Placental pericyte (primary cell): ENCODE measurements around the gene ARHGEF39. TPM values are rescaled to one million over a fixed set of nuclear protein-coding genes. Genes with fewer than 3 reads are reported as not detected.

Experiments used
- small RNA-seq: library from RNA; depleted of rRNA; stranded (forward); fragments of <200 nt; gene quantifications from one replicate; pipeline ENCODE3, GENCODE V24; 2012; ENCODE audit warnings: low replicate concordance
- total RNA-seq: library from RNA; depleted of rRNA; stranded (reverse); fragments of >200 nt; gene quantifications from 2 replicates; pipeline ENCODE4 v1.2.3, GENCODE V29; 2012

The ARHGEF39 gene, protein sequence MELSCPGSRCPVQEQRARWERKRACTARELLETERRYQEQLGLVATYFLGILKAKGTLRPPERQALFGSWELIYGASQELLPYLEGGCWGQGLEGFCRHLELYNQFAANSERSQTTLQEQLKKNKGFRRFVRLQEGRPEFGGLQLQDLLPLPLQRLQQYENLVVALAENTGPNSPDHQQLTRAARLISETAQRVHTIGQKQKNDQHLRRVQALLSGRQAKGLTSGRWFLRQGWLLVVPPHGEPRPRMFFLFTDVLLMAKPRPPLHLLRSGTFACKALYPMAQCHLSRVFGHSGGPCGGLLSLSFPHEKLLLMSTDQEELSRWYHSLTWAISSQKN
- total RNA-seq = 0.44 and 6.3 TPM in 2 replicates

DNA sequence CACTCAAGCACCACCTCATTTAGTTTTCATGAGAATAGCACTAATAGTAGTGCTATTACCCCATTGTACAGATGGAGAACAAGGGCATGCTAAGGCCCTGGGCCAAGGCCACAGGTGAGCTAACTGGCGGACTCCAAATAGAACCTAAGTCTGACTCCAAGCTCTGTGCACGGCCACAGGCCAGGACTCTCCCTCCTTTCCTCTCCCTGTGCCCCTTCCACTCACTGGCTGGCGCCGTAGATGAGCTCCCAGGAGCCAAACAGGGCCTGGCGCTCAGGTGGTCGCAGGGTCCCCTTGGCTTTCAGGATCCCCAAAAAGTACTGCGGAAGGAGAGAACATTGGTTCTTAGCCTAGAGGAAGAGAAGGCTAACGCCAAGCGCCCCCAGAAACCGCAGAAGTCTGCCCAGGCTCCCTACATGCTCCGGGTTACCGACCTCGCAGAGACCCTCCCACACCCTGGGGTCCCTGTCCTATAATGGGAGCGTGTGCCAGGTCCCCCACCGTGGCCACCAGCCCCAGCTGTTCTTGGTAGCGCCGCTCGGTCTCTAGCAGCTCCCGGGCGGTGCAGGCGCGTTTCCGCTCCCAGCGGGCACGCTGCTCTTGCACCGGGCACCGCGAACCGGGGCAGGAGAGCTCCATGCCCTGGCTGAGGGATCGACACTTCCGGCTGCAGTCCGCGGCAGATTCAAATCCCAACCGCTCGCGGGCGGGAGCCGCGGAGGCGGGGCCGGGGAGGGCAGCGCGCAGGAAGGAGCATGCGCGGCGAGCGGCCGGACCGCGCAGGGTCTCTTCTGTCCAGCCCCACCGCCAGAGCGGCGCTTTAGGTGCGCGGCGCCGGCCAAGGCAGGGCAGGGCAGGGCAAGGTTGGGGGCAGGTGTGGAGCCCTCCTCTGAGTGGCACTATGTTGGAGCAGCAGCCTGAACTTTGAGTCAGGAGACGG, at the start of gene ARHGEF39:
TSS of gene ARHGEF39 (minus strand) at position 665 of the 940 bp plus-strand sequence. CDS start at position 639, 26 bp downstream.

DNA sequence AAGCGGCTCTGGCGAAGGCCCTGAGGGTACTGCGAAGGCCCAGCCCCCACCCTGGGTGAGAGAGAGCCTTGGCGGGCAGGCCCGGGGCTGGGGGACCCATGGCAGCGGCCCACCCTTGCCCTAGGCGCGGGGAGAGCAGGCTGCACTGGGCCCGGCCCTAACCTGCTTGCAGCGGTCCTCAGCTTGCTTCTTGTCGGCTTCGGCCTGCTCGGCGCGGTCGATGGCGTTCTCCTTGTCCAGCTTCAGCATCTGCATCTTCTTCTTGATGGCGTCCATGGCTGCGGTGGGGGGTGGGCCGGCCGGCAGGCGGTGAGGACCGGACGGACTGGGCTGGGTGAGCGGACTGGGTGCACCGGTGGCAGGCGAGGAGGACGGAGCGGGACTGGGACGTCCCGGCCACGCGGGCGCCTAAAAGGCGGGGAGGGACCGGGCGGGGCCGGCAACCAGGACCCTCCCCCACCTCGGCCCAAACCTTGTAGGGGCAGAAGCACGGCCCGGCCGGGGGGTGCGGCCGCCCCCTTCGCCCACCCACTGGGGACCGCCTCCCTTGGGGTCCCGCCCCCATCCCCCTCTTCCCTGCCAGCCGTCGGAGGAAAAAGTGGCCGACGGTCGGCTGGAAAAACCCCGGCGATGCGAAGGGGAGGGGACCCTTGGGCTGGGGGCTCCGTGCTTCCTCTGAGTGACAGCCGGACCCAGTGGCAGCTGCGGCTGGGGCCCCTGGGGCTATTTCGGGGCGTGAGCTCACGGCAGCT, 24.7 kb upstream of the ARHGEF39 start, which contains the start of gene TPM2:
TSS of gene TPM2 (minus strand) at position 384 of the 752 bp plus-strand sequence. CDS start at position 276, 108 bp downstream.

DNA sequence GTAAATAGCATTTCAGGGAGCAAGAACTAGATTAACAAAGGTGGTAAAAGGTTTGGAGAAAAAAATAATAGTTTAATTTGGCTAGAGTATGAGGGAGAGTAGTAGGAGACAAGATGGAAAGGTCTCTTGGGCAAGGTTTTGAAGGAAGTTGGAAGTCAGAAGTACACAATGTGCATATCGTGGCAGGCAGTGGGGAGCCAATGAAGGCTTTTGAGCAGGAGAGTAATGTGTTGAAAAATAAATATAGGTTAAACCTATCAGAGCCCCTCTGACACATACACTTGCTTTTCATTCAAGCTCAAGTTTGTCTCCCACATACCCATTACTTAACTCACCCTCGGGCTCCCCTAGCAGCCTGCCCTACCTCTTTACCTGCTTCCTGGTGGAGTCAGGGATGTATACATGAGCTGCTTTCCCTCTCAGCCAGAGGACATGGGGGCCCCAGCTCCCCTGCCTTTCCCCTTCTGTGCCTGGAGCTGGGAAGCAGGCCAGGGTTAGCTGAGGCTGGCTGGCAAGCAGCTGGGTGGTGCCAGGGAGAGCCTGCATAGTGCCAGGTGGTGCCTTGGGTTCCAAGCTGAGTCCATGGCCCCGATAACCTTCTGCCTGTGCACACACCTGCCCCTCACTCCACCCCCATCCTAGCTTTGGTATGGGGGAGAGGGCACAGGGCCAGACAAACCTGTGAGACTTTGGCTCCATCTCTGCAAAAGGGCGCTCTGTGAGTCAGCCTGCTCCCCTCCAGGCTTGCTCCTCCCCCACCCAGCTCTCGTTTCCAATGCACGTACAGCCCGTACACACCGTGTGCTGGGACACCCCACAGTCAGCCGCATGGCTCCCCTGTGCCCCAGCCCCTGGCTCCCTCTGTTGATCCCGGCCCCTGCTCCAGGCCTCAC, 8.4 kb upstream of the ARHGEF39 start, which contains the start of gene CA9:
TSS of gene CA9 (plus strand) at position 797 of the 893 bp plus-strand sequence. CDS start at position 829, 32 bp downstream.

DNA sequence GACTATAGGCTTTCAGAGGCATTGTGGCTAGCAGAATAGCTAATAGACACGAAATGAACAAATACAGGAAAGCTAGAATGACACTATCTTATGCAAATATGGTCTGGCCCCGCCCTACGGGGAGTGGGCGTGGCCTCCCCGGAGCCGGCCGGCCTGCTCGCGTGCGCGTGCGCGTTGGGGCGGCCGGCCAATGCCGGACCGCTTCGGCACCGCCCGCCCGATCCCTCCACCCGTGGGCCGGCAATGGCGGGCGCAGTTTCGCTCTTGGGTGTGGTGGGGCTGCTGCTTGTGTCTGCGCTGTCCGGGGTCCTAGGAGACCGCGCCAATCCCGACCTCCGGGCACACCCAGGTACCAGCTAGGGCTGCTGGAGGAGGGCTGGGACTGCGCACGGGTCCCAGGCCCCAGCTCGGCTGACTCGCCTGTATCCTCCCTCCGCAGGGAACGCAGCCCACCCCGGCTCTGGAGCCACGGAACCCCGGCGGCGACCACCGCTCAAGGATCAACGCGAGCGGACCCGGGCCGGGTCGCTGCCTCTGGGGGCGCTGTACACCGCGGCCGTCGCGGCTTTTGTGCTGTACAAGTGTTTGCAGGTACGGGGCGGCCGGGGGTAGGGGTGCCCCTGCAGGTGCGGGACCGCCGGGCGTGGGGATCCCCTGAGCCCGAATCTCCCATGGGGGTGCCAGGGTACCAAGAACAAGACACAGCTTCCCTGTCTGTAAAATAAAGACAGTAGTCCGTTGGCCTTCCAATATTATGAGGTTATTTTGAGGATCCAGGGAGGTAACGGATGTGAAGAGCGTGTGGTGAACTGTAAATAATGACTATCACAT, 6.6 kb downstream of the ARHGEF39 start, which contains the start of gene CCDC107:
TSS of gene CCDC107 (plus strand) at position 156 of the 831 bp plus-strand sequence. CDS start at position 244, 88 bp downstream.

DNA sequence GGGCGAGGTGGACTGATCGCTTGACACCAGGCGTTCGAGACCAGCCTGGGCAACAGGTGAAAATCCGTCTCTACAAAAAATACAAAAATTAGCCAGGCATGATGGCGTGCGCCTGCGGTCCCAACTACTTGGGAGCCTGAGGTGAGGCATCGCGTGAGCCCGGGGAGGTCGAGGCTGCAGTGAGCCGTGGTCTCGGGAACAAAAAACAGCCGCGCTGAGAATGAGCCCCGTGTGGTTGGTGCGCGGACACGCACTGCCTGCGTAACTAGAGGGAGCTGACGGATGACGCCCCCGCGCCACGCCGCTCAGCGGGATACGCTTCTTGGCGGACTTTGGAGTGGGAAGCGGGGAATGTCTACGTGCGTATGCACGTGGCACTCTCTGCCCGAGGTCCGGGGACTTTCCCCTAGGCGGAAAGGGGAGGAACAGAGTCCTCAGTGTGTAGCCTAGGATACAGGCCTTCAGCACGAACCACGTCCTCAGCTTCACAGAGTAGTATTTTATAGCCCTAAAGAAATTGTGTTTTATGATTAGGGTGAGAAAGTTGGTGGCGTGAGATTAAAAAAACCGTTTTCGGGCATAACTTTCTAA, 7.4 kb downstream of the ARHGEF39 start, which contains the start of gene RMRP:
TSS of gene RMRP (minus strand) at position 474 of the 591 bp plus-strand sequence.

DNA sequence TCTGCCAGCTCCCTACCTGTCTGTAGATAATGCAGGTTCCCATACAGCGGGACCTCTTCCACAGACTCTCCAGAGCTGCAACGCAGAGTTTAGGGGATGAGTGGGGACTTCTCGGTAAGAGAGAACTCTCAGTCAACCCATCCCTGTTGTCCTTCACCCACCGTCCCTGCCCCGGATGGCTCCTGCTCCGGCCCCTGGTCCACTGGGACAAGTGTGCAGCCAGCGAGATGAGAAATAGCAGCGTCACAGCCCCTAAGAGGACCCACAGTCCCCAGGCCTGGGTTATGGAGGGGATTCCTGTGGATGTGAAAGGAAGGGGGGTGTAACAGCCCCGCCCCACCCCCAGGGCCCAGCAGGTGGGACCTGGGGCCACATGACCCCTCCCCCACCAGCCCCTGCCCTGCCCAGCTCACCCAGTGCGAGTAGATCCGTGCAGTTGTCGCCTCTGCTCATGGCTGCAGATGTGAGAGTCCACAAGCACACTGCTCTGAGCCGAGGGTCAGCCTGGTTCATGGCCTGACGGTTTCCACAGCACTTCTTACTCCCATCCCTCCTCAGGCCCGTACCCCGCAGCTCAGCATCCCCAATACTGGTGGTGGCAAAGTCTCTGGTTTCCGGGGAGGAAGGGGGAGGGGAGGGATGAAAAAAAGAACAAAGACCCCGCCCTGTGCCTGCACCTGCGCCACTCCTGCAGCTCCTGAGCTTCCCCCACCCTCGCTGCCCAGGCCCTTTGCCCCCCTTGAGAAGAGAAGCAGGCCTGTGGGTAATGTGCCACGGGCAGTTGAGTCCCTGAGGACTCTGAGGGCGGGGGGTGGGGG, 14.4 kb downstream of the ARHGEF39 start, which contains the start of gene SIT1:
TSS of gene SIT1 (minus strand) at position 591 of the 818 bp plus-strand sequence. CDS start at position 513, 78 bp downstream.

DNA sequence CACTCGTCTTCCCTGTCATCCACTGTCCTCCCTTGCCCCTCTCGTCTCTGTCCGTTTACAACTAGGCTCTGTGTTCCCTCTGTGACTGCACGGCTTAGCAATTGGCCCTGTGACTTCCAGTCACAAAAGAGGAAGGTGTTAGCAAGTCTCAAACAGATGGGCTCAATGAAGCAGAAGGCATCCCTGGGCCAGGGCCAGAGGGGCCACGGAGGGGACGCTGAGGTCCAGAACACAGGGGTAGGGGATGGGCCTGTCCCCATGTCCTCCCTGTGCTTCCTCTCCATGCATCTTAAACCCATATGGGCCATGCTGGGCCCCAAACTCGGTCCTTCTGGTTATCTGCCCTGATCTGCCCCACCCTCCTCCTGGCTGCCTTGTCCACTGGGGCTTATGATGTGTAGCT, 46.7 kb downstream of the ARHGEF39 start, which contains the start of gene CD72:
TSS of gene CD72 (minus strand) at position 89 of the 403 bp plus-strand sequence. CDS start 110 bp downstream, outside the sequence.

Small RNA genes within 50 kb of the gene (small RNA-seq; reads per million reads assigned to genes)
- gene RMRP = not detected
- gene RN7SL22P = not detected

Other genes with a start within 250 kb of the ARHGEF39 start
- gene RUSC2, start 175.1 kb downstream of the ARHGEF39 start, total RNA-seq = 46.4 and 47.1 TPM in 2 replicates
- 14.9 and 21.2 TPM in 2 replicates for gene TESK1, start 59.9 kb downstream of the ARHGEF39 start, total RNA-seq
- gene CD72, start 46.8 kb downstream of the ARHGEF39 start, total RNA-seq = 0.43 and 0.66 TPM in 2 replicates
- gene SIT1, start 14.3 kb downstream of the ARHGEF39 start, total RNA-seq = not detected in 2 replicates
- gene RMRP, start 7.2 kb downstream of the ARHGEF39 start, total RNA-seq = 24,654 and 27,284 TPM in 2 replicates
- 8.3 and 19.9 TPM in 2 replicates for gene CCDC107, start 6.9 kb downstream of the ARHGEF39 start, total RNA-seq
- gene CA9, start 8.7 kb upstream of the ARHGEF39 start, total RNA-seq = not detected in 2 replicates
- 668 and 1,162 TPM in 2 replicates for gene TPM2, start 24.7 kb upstream of the ARHGEF39 start, total RNA-seq
- 382 and 598 TPM in 2 replicates for gene TLN1, start 67.0 kb upstream of the ARHGEF39 start, total RNA-seq
- gene CREB3, start 67.5 kb upstream of the ARHGEF39 start, total RNA-seq = 125 and 128 TPM in 2 replicates
- gene GBA2, start 84.0 kb upstream of the ARHGEF39 start, total RNA-seq = 41.9 and 42.0 TPM in 2 replicates
- 17.1 and 23.6 TPM in 2 replicates for gene RGP1, start 84.1 kb upstream of the ARHGEF39 start, total RNA-seq
- gene MSMP, start 89.1 kb upstream of the ARHGEF39 start, total RNA-seq = not detected in 2 replicates
- 14.0 and 22.3 TPM in 2 replicates for gene NPR2, start 126.4 kb upstream of the ARHGEF39 start, total RNA-seq
- gene SPAG8, start 147.1 kb upstream of the ARHGEF39 start, total RNA-seq = 0.66 and 1.0 TPM in 2 replicates
- gene HINT2, start 149.8 kb upstream of the ARHGEF39 start, total RNA-seq = 16.6 and 26.7 TPM in 2 replicates
- gene FAM221B, start 163.5 kb upstream of the ARHGEF39 start, total RNA-seq = not detected in 2 replicates
- gene TMEM8B, start 164.0 kb upstream of the ARHGEF39 start, total RNA-seq = 0.86 and 2.6 TPM in 2 replicates
- not detected in 2 replicates for gene OR13J1, start 205.2 kb upstream of the ARHGEF39 start, total RNA-seq
- gene HRCT1, start 241.0 kb upstream of the ARHGEF39 start, total RNA-seq = 0.43 TPM in 1 of 2 replicates, not detected in the other
- gene SPAAR, start 244.3 kb upstream of the ARHGEF39 start, total RNA-seq = not detected in 2 replicates